PC-9 (cell line): ENCODE results near the gene ADAMTS2. TPM values are rescaled to one million over a fixed set of nuclear protein-coding genes. Genes with fewer than 3 reads are reported as not detected.

Experiments
- BruUV-seq: library from RNA; stranded (reverse); fragments of 400-500 nt; replicated peaks from 2 replicates; lab custom pipeline; 2021; lab: Mats Ljungman, UMichigan
- CTCF ChIA-PET: fragments of 300-600 bp; sonication (Branson Sonifier 250); formaldehyde crosslinking; loops from one replicate; lab custom pipeline; 2022; ENCODE audit warnings: antibody characterized with exemption; lab: Charles Lee
- POLR2A ChIA-PET: fragments of 300-600 bp; sonication (Branson Sonifier 250); formaldehyde crosslinking; loops from one replicate; lab custom pipeline; 2022; ENCODE audit warnings: antibody characterized with exemption; ENCODE audit not compliant: unreplicated experiment; lab: Charles Lee
- DNase-seq, 2 experiments: peaks; one replicate each; pipeline versions ENCODE4 v3.0.0 to v3.0.0-alpha.2; 2015 to 2022; ENCODE audit warnings: mixed read lengths in 1 of 2
- H2AFZ ChIP-seq: fragments of 200-600 bp; sonication (generic); 2 replicates; pipeline ENCODE4 v1.8.1; 2017; ENCODE audit warnings: antibody characterized with exemption
- H3F3A ChIP-seq: fragments of 200-600 bp; sonication (generic); 2 replicates; pipeline ENCODE4 v1.8.1; 2017; ENCODE audit warnings: antibody characterized with exemption, mild to moderate bottlenecking, low read depth; ENCODE audit not compliant: insufficient read depth
- H3K27ac ChIP-seq: fragments of 200-600 bp; sonication (generic); 2 replicates; pipeline ENCODE4 v1.6.1; 2016; ENCODE audit warnings: mixed run types
- H3K27me3 ChIP-seq: fragments of 200-600 bp; sonication (generic); 2 replicates; pipeline ENCODE4 v1.6.1; 2016; ENCODE audit warnings: low read depth, mixed run types; ENCODE audit not compliant: insufficient read depth
- H3K36me3 ChIP-seq: fragments of 200-600 bp; sonication (generic); 2 replicates; pipeline ENCODE4 v1.6.1; 2016; ENCODE audit warnings: low read depth, mixed run types
- H3K4me1 ChIP-seq: fragments of 200-600 bp; sonication (generic); replicated peaks from 2 replicates; pipeline ENCODE4 v1.6.1; 2016; ENCODE audit warnings: mixed run types; ENCODE audit not compliant: insufficient read depth
- H3K4me2 ChIP-seq: fragments of 200-600 bp; sonication (generic); 2 replicates; pipeline ENCODE4 v1.6.1; 2017; ENCODE audit warnings: mixed run types
- H3K4me3 ChIP-seq: fragments of 200-600 bp; sonication (generic); 2 replicates; pipeline ENCODE4 v1.6.1; 2016; ENCODE audit warnings: mixed run types
- H3K79me2 ChIP-seq: fragments of 200-600 bp; sonication (generic); 2 replicates; pipeline ENCODE4 v1.6.1; 2017; ENCODE audit warnings: low read depth, mixed run types
- H3K9me2 ChIP-seq: fragments of 200-600 bp; sonication (generic); 2 replicates; pipeline ENCODE4 v1.8.1; 2017; ENCODE audit warnings: mild to moderate bottlenecking; ENCODE audit not compliant: insufficient read depth
- H3K9me3 ChIP-seq: fragments of 200-600 bp; sonication (generic); 2 replicates; pipeline ENCODE4 v1.8.1; 2016; ENCODE audit warnings: low read depth; ENCODE audit not compliant: insufficient read depth
- H4K20me1 ChIP-seq: fragments of 200-600 bp; sonication (generic); 2 replicates; pipeline ENCODE4 v1.8.1; 2017; ENCODE audit not compliant: insufficient read depth
- CTCF ChIP-seq: fragments of 200-600 bp; sonication (generic); conservative IDR thresholded peaks from 2 replicates; pipeline ENCODE4 v1.6.1; 2017; ENCODE audit warnings: mixed run types, antibody characterized with exemption, mild to moderate bottlenecking, moderate library complexity
- EZH2 ChIP-seq: fragments of 200-600 bp; sonication (generic); IDR thresholded peaks from 2 replicates; pipeline ENCODE4 v1.8.0; 2017; ENCODE audit warnings: antibody characterized with exemption, low read depth
- intact Hi-C: fragments of 100-400 bp; cut with micrococcal nuclease; formaldehyde crosslinking; loops from one replicate; pipeline ENCODE4 v1.10.0; 2022; ENCODE audit not compliant: unreplicated experiment
- total RNA-seq: library from RNA; stranded (reverse); gene quantifications from 2 replicates; pipeline ENCODE4 v1.2.3, GENCODE V29; 2021

The ADAMTS2 gene
- total RNA-seq, 1 experiment from 2014 or later: not detected

GRCh38 chr5:179323026-179323870 lies 22.0 kb downstream of the ADAMTS2 start:
- BruUV-seq: no TSS peak
- CTCF ChIA-PET: no interaction called here
- intact Hi-C loops: no loop called here

GRCh38 chr5:179322071-179323025 lies 22.9 kb downstream of the ADAMTS2 start:
- H3K36me3 ChIP-seq: no peaks in the 10 kb centered on the region
- no peaks in the 10 kb centered on the region for H3K4me1 ChIP-seq
- no peak overlapping the region for H2AFZ ChIP-seq
- H3K27me3 ChIP-seq: peaks cover 95% of the 10 kb centered on the region
- no peaks in the 10 kb centered on the region for H3F3A ChIP-seq
- H3K4me3 ChIP-seq: no peak overlapping the region
- no peak overlapping the region for H3K4me2 ChIP-seq
- no peak for TF ChIP-seq CTCF
- no peak for TF ChIP-seq EZH2
- no peaks in the 10 kb centered on the region for H3K79me2 ChIP-seq
- no TSS peak for BruUV-seq
- DNase-seq: no peak
- H3K9me2 ChIP-seq: no peaks in the 10 kb centered on the region
- no peaks in the 10 kb centered on the region for H4K20me1 ChIP-seq
- POLR2A ChIA-PET: no interaction called here
- CTCF ChIA-PET: no interaction called here
- H3K9me3 ChIP-seq: no peaks in the 10 kb centered on the region
- intact Hi-C loops: no loop called here
- no peak overlapping the region for H3K27ac ChIP-seq

More at GRCh38 chr5:179323026-179323870, 22.0 kb downstream of the ADAMTS2 start:
- no peaks in the 10 kb centered on the region for H3K36me3 ChIP-seq
- TF ChIP-seq CTCF (no peak), EZH2 (no peak)
- POLR2A ChIA-PET: no interaction called here
- no peak overlapping the region for H3K27ac ChIP-seq
- no peaks in the 10 kb centered on the region for H4K20me1 ChIP-seq
- no peaks in the 10 kb centered on the region for H3K9me3 ChIP-seq
- no peak overlapping the region for H3K4me2 ChIP-seq
- H3K4me3 ChIP-seq: no peak overlapping the region
- H3K4me1 ChIP-seq: no peaks in the 10 kb centered on the region
- H3K27me3 ChIP-seq: peaks cover 93% of the 10 kb centered on the region
- H3K9me2 ChIP-seq: no peaks in the 10 kb centered on the region
- no peaks in the 10 kb centered on the region for H3K79me2 ChIP-seq
- no peak overlapping the region for H2AFZ ChIP-seq
- no peak for DNase-seq
- H3F3A ChIP-seq: no peaks in the 10 kb centered on the region

GRCh38 chr5:179321206-179321987 lies 23.9 kb downstream of the ADAMTS2 start:
- Histone ChIP-seq H3K4me1 (no peaks in the 10 kb centered on the region), H3K4me2 (no peak overlapping the region), H3K9me3 (no peaks in the 10 kb centered on the region), H3K79me2 (no peaks in the 10 kb centered on the region), H4K20me1 (no peaks in the 10 kb centered on the region), H3K9me2 (no peaks in the 10 kb centered on the region), H3K27ac (no peak overlapping the region), H3K4me3 (no peak overlapping the region), H3K36me3 (no peaks in the 10 kb centered on the region), H3F3A (no peaks in the 10 kb centered on the region), H2AFZ (no peak overlapping the region), H3K27me3 (peaks cover 95% of the 10 kb centered on the region)
- ChIA-PET CTCF (no interaction called here), POLR2A (no interaction called here)
- no peak for DNase-seq
- intact Hi-C loops: no loop called here
- no TSS peak for BruUV-seq
- TF ChIP-seq EZH2: no peak
- TF ChIP-seq CTCF: no peak
